Naive thymus-derived CD4-positive, alpha-beta T cell (primary cell): ENCODE measurements around the gene CYP4A22. TPM values are rescaled to one million over a fixed set of nuclear protein-coding genes. Genes with fewer than 3 reads are reported as not detected.
A peak's percentile ranks its signal among the peaks of the same experiment; 100 is the strongest.

Experiments
- ATAC-seq: fragments of 150-1000 bp; cut with Tn5 transposase; 2 replicates; pipeline ENCODE4 v1.10.0; 2021; ENCODE audit warnings: mild to moderate bottlenecking, moderate library complexity
- CTCF ChIA-PET: fragments of 350-600 bp; sonication (Branson Sonifier 250); formaldehyde crosslinking; loops from one replicate; lab custom pipeline; 2021; ENCODE audit warnings: antibody characterized with exemption; lab: Charles Lee
- POLR2A ChIA-PET: fragments of 350-600 bp; sonication (Branson Sonifier 250); formaldehyde crosslinking; loops from one replicate; lab custom pipeline; 2021; ENCODE audit warnings: antibody characterized with exemption, inconsistent platforms; lab: Charles Lee
- DNase-seq, 9 donors: peaks; one replicate each; pipeline versions ENCODE4 v3.0.0 to v3.0.0-alpha.2; 2020 to 2022; ENCODE audit warnings: mixed read lengths in 1 of 9
- H3K27ac ChIP-seq: one replicate; pipeline ENCODE4 v1.7.0; 2013; ENCODE audit warnings: mild to moderate bottlenecking, low read depth, low read length, moderate library complexity
- H3K27me3 ChIP-seq, 2 donors: one replicate each; pipeline ENCODE4 v1.7.0; 2013; ENCODE audit warnings: low read length in 2 of 2, mild to moderate bottlenecking in 2 of 2, moderate library complexity in 2 of 2; ENCODE audit not compliant: control insufficient read depth in 2 of 2, insufficient read depth in 2 of 2
- H3K36me3 ChIP-seq, 3 experiments: 1 replicate in 2 of 3; 2 replicates in 1 of 3; pipeline ENCODE4 v1.7.0; 2013; ENCODE audit warnings: low read length in 3 of 3, mild to moderate bottlenecking in 3 of 3, moderate library complexity in 1 of 3; ENCODE audit not compliant: insufficient read depth in 3 of 3, control insufficient read depth in 2 of 3
- H3K4me1 ChIP-seq, 2 donors: one replicate each; pipeline ENCODE4 v1.7.0; 2013; ENCODE audit warnings: low read length in 2 of 2, mild to moderate bottlenecking in 2 of 2, moderate library complexity in 1 of 2; ENCODE audit not compliant: control insufficient read depth in 2 of 2, insufficient read depth in 2 of 2
- H3K4me3 ChIP-seq: 2 replicates; pipeline ENCODE4 v1.7.0; 2013; ENCODE audit warnings: mild to moderate bottlenecking, low read length
- H3K9me3 ChIP-seq, 3 experiments: 1 replicate in 2 of 3; 2 replicates in 1 of 3; pipeline ENCODE4 v1.7.0; 2013; ENCODE audit warnings: low read length in 3 of 3; ENCODE audit not compliant: control insufficient read depth in 2 of 3
- H3K27ac Mint-ChIP-seq, 9 donors: one replicate each; pipeline ENCODE4 v1.8.0; 2020 to 2022; ENCODE audit warnings: mixed read lengths in 9 of 9, mild to moderate bottlenecking in 8 of 9, moderate library complexity in 5 of 9, inconsistent platforms in 2 of 9
- H3K27me3 Mint-ChIP-seq, 5 donors: one replicate each; pipeline ENCODE4 v1.8.0; 2021 to 2022; ENCODE audit warnings: mixed read lengths in 5 of 5, mild to moderate bottlenecking in 1 of 5
- H3K36me3 Mint-ChIP-seq, 5 donors: one replicate each; pipeline ENCODE4 v1.8.0; 2020 to 2022; ENCODE audit warnings: mixed read lengths in 5 of 5, mild to moderate bottlenecking in 3 of 5, inconsistent platforms in 1 of 5
- H3K4me1 Mint-ChIP-seq, 7 donors: one replicate each; pipeline ENCODE4 v1.8.0; 2020 to 2022; ENCODE audit warnings: mixed read lengths in 7 of 7, mild to moderate bottlenecking in 3 of 7, inconsistent platforms in 1 of 7
- H3K4me3 Mint-ChIP-seq, 10 donors: one replicate each; pipeline ENCODE4 v1.8.0; 2020 to 2022; ENCODE audit warnings: mild to moderate bottlenecking in 10 of 10, mixed read lengths in 10 of 10, moderate library complexity in 6 of 10, inconsistent platforms in 2 of 10
- H3K9me3 Mint-ChIP-seq, 11 donors: one replicate each; pipeline ENCODE4 v1.8.0; 2020 to 2022; ENCODE audit warnings: mixed read lengths in 11 of 11, mild to moderate bottlenecking in 4 of 11, inconsistent platforms in 1 of 11, moderate library complexity in 1 of 11
- intact Hi-C, 2 donors: fragments of 100-400 bp; cut with micrococcal nuclease; formaldehyde crosslinking; loops; one replicate each; pipeline ENCODE4 v1.15.1; 2023
- polyA plus RNA-seq, 2 donors: library from polyadenylated mRNA; unstranded; fragments of 300-500 nt; fragmentation: Illumina TruSeq; gene quantifications; one replicate each; pipeline ENCODE4 v1.2.3, GENCODE V29; 2021
- total RNA-seq, 6 experiments: library from RNA in 5 of 6; stranded (reverse) in 5 of 6; gene quantifications; 1 replicate in 5 of 6; 2 replicates in 1 of 6; pipeline ENCODE4 v1.2.3 and lab custom pipeline; 2021 to 2026

CYP4A22 gene
- total and polyA plus RNA-seq, 7 experiments from 2014 or later: not detected

DNA sequence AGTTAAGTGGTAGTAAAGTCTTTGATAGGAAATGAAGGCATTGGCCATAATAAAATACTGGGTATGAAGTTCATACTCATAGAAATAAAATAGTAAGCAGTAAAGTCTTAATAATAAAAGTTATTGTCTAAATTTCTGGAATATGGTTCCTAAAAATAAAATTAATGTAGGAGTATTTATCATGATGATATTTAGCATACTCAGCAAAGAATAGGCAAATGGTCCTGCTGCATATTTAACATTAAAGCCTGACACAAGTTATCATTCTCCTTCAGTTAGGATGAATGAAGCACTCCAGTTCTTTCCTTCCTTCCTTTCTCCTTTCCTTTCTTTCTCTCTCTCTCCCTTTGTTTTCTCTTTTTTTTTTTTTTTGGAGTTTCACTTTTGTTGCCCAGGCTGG is 27.3 kb downstream of the CYP4A22 start:
- Mint-ChIP-seq H3K9me3 (peaks cover 0 to 5% (median 0%) of the 10 kb centered on the region in 11 donors), H3K4me3 (no peak overlapping the region), H3K36me3 (peaks cover 0 to 8% (median 0%) of the 10 kb centered on the region in 5 donors), H3K4me1 (no peaks in the 10 kb centered on the region), H3K27me3 (peaks cover 22 to 61% (median 56%) of the 10 kb centered on the region in 5 donors), H3K27ac (no peak overlapping the region)
- ATAC-seq (no peak), DNase-seq (no peak)
- Histone ChIP-seq H3K4me1 (no peaks in the 10 kb centered on the region), H3K27ac (no peak overlapping the region), H3K27me3 (no peaks in the 10 kb centered on the region), H3K9me3 (no peaks in the 10 kb centered on the region), H3K36me3 (no peaks in the 10 kb centered on the region), H3K4me3 (no peak overlapping the region)
- POLR2A ChIA-PET: no interaction called here
- intact Hi-C loops: no loop called here
- CTCF ChIA-PET: interaction anchor here (1.4 kb wide), 1 partner anchor 12 kb away, joined by 3 read pairs; no protein-coding TSS in a partner anchor

DNA sequence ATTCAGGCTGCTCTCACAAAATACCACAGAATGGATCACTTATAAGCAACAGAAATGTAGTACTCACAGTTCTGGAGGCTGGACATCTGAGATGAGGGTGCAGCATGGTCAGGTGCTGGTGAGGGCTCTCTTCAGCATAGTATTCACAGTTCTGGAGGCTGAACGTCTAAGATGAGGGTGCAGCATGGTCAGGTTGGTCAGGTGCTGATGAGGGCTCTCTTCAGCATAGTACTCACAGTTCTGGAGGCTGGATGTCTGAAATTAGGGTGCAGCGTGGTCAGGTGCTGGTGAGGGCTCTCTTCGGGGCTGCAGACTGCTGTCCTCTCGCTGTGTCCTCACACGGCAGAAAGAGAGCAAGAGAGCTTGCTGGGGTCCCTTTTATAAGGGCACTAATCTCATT is 35.5 kb downstream of the CYP4A22 start:
- Mint-ChIP-seq H3K4me3 (no peak overlapping the region), H3K27ac (no peak overlapping the region), H3K27me3 (peaks cover 20 to 56% (median 40%) of the 10 kb centered on the region in 5 donors), H3K4me1 (peaks cover 0 to 9% (median 5%) of the 10 kb centered on the region in 7 donors), H3K36me3 (peaks cover 0 to 3% (median 0%) of the 10 kb centered on the region in 5 donors), H3K9me3 (peaks cover 0 to 4% (median 1%) of the 10 kb centered on the region in 11 donors)
- DNase-seq: no peak
- H3K4me3 ChIP-seq: no peak overlapping the region
- H3K36me3 ChIP-seq: no peaks in the 10 kb centered on the region
- no peaks in the 10 kb centered on the region for H3K9me3 ChIP-seq
- CTCF ChIA-PET: no interaction called here
- POLR2A ChIA-PET: no interaction called here
- H3K27me3 ChIP-seq: no peaks in the 10 kb centered on the region
- no peaks in the 10 kb centered on the region for H3K4me1 ChIP-seq
- intact Hi-C loops: loop anchor here in 1 of 2 donors (10.0 kb wide), 2 partner anchors 298 to 728 kb away; no protein-coding TSS in a partner anchor
- H3K27ac ChIP-seq: no peak overlapping the region
- no peak for ATAC-seq

DNA sequence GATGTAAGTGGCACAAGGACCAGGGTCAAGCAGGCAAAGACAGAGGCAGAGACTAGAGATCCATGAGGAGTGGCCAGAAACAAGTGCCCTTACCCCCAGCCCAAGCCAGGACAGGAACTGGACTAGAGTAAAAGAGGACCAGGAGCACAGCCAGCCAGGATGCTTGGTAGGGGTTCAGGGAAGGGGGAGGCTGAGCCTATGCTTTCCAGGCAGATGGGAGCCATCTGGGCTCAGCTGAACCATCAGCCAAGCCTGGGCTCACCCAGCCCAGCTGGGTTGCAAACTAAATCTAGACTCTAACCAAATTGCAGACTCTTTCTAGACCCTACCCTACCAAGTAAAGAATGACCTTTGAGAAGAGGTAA is 37.4 kb downstream of the CYP4A22 start:
- no peak overlapping the region for H3K4me3 Mint-ChIP-seq
- CTCF ChIA-PET: interaction anchor here (0.6 kb wide), 1 partner anchor 10 kb away, joined by 4 read pairs; no protein-coding TSS in a partner anchor
- H3K9me3 Mint-ChIP-seq: peaks cover 0 to 4% (median 0%) of the 10 kb centered on the region in 11 donors
- peaks cover 7 to 19% (median 13%) of the 10 kb centered on the region in 7 donors for H3K4me1 Mint-ChIP-seq
- no peaks in the 10 kb centered on the region for H3K27me3 ChIP-seq
- POLR2A ChIA-PET: no interaction called here
- no peak overlapping the region for H3K4me3 ChIP-seq
- peaks cover 20 to 46% (median 36%) of the 10 kb centered on the region in 5 donors for H3K27me3 Mint-ChIP-seq
- DNase-seq (no peak), ATAC-seq (no peak)
- no peak overlapping the region for H3K27ac Mint-ChIP-seq
- H3K36me3 Mint-ChIP-seq: no peaks in the 10 kb centered on the region
- H3K36me3 ChIP-seq: no peaks in the 10 kb centered on the region
- peaks cover 4 to 6% of the 10 kb centered on the region in 2 donors for H3K4me1 ChIP-seq
- intact Hi-C loops: loop anchor here (5.0 to 10.0 kb wide), 5 partner anchors 88 to 730 kb away; partner anchors contain the start of genes FOXD2 (in 2 of the 2) and STIL (in 1 of the 2)
- H3K27ac ChIP-seq: no peak overlapping the region
- no peaks in the 10 kb centered on the region for H3K9me3 ChIP-seq

DNA sequence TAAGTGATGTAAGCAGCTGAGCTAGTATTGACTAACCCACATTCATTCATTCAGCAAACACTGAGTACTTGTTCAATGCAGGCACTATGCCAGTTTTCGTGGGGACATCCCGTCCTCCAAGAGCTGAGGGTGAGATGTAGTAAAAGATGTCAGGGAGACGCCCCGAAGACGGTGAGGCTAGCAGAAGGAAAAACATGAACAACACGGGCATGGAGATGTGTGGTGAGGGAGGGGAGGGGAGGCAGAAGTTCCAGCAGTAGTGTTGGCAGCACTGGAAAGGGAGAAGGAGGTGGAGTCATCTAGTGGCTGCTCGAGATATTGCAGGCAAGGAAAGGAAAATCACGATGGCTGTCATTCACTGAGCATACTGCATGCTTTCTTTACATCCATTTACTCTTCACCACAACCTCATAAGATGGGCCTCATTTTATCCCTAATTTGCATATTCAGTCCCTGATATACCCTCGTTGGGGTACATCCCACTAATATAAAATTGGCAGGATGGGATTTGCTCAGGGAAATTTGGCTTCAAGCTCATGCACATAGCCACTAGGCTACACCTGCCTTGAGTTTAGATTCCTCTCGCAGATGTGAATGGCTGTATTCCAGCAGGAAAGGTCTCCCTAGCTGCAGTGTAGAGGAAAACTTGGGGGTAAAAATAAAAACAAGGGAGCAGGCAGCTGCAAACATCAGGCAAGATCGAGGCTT is 38.1 kb downstream of the CYP4A22 start:
- peaks cover 9 to 22% (median 15%) of the 10 kb centered on the region in 7 donors for H3K4me1 Mint-ChIP-seq

DNA sequence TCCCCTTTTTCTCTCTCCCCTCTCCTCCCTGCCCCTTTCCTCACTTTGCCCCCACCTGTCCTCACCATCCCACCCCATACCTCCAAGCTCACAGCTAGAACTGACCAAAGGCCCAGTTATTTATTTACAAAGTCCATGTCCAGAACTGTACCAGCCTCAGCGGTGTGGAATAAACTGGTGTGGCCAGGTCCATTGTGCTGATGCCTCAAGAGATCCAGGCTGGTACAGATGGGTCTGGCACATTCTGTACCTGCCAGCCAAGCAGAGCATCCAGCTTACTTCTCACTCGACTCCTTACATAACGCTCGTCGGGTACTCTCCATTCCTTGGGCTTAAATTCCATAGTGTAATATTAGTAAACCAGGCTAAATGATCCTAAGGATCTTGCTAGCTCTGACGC is 40.8 kb downstream of the CYP4A22 start:
- Mint-ChIP-seq H3K27ac (no peak overlapping the region), H3K36me3 (peaks cover 0 to 4% (median 0%) of the 10 kb centered on the region in 5 donors), H3K9me3 (peaks cover 0 to 5% (median 0%) of the 10 kb centered on the region in 11 donors), H3K4me3 (no peak overlapping the region), H3K4me1 (peaks cover 9 to 22% (median 15%) of the 10 kb centered on the region in 7 donors), H3K27me3 (peaks cover 30 to 64% (median 46%) of the 10 kb centered on the region in 5 donors)
- intact Hi-C loops: loop anchor here (5.0 to 10.0 kb wide), 5 partner anchors 84 to 733 kb away; partner anchors contain the start of genes FOXD2 (in 2 of the 2) and STIL (in 1 of the 2)
- DNase-seq (no peak), ATAC-seq (no peak)
- Histone ChIP-seq H3K27ac (no peak overlapping the region), H3K36me3 (no peaks in the 10 kb centered on the region), H3K9me3 (no peaks in the 10 kb centered on the region), H3K27me3 (peaks cover 3 to 8% of the 10 kb centered on the region in 2 donors), H3K4me1 (peaks cover 4 to 7% of the 10 kb centered on the region in 2 donors), H3K4me3 (no peak overlapping the region)
- CTCF ChIA-PET: interaction anchor here (0.5 to 2.7 kb wide), 4 partner anchors 16 to 760 kb away, joined by 3 to 23 read pairs (median 3); no protein-coding TSS in a partner anchor
- POLR2A ChIA-PET: no interaction called here

More for the DNA sequence above, 38.1 kb downstream of the CYP4A22 start:
- Histone ChIP-seq H3K9me3 (no peaks in the 10 kb centered on the region), H3K27me3 (peaks cover 0 to 6% of the 10 kb centered on the region in 2 donors), H3K36me3 (no peaks in the 10 kb centered on the region), H3K27ac (no peak overlapping the region), H3K4me3 (no peak overlapping the region), H3K4me1 (peaks cover 4 to 7% of the 10 kb centered on the region in 2 donors)
- POLR2A ChIA-PET: no interaction called here
- intact Hi-C loops: loop anchor here (5.0 to 10.0 kb wide), 5 partner anchors 87 to 731 kb away; partner anchors contain the start of genes FOXD2 (in 2 of the 2) and STIL (in 1 of the 2)
- DNase-seq (peak in 6 of 9 donors; percentile 17 to 36 (median 26)), ATAC-seq (peak; percentile 76)
- Mint-ChIP-seq H3K27ac (no peak overlapping the region), H3K36me3 (no peaks in the 10 kb centered on the region), H3K9me3 (peaks cover 0 to 4% (median 0%) of the 10 kb centered on the region in 11 donors), H3K27me3 (peaks cover 25 to 52% (median 43%) of the 10 kb centered on the region in 5 donors), H3K4me3 (no peak overlapping the region)
- CTCF ChIA-PET: interaction anchor here (0.5 to 1.2 kb wide), 3 partner anchors 11 to 373 kb away, joined by 3 to 4 read pairs (median 3); no protein-coding TSS in a partner anchor

DNA sequence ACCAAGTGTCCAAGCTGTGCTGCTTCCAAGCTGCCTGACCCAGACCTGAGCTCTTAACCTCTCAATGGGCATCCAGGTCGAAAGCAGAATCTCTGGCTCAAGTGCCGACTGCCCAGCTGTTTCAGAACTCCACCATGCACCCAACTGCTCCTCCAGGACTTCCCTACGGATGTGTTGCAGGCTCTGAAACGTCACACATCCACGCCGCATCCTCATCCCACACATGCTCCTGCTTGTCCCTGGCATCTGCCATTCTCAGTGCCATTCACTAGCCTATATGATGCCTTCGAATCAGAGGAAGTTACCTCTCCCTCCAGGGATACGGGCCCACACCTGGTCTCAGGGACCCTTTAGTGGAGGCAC is 41.4 kb downstream of the CYP4A22 start:
- ChIA-PET CTCF (interaction anchor here (0.6 to 2.7 kb wide), 5 partner anchors 15 to 547 kb away, joined by 3 to 23 read pairs (median 3); partner anchors contain the start of gene FOXD2), POLR2A (no interaction called here)
- H3K36me3 Mint-ChIP-seq: peaks cover 0 to 4% (median 0%) of the 10 kb centered on the region in 5 donors
- no peak overlapping the region for H3K27ac ChIP-seq
- peak overlapping the region in 4 of 10 donors; percentile 68 to 88 (median 78) for H3K4me3 Mint-ChIP-seq
- no peaks in the 10 kb centered on the region for H3K9me3 ChIP-seq
- H3K9me3 Mint-ChIP-seq: peaks cover 0 to 1% (median 0%) of the 10 kb centered on the region in 11 donors
- ATAC-seq (no peak), DNase-seq (no peak)
- H3K4me1 Mint-ChIP-seq: peaks cover 9 to 22% (median 15%) of the 10 kb centered on the region in 7 donors
- H3K4me1 ChIP-seq: peaks cover 4 to 7% of the 10 kb centered on the region in 2 donors
- intact Hi-C loops: loop anchor here (1.0 to 10.0 kb wide), 8 partner anchors 84 to 734 kb away; partner anchors contain the start of genes FOXD2 (in 2 of the 2) and STIL (in 1 of the 2)
- peaks cover 3 to 8% of the 10 kb centered on the region in 2 donors for H3K27me3 ChIP-seq
- H3K27ac Mint-ChIP-seq: peak overlapping the region in 1 of 9 donors; percentile 3
- H3K27me3 Mint-ChIP-seq: peaks cover 30 to 58% (median 46%) of the 10 kb centered on the region in 5 donors
- no peaks in the 10 kb centered on the region for H3K36me3 ChIP-seq
- H3K4me3 ChIP-seq: no peak overlapping the region
